Hepatocyte (in vitro differentiated cells): ENCODE measurements around the gene LRFN4. TPM values are rescaled to one million over a fixed set of nuclear protein-coding genes. Genes with fewer than 3 reads are reported as not detected.

Source experiments
- DNase-seq: peaks from one replicate; pipeline ENCODE4 v3.0.0-alpha.2; 2016; ENCODE audit warnings: low spot score
- H2AFZ ChIP-seq: fragments of 200-600 bp; sonication (generic); 2 replicates; pipeline ENCODE4 v1.6.0; 2016; ENCODE audit warnings: antibody characterized with exemption, mild to moderate bottlenecking
- H3K27ac ChIP-seq: fragments of 200-600 bp; sonication (generic); 2 replicates; pipeline ENCODE4 v1.5.1; 2016; ENCODE audit warnings: mild to moderate bottlenecking
- H3K27me3 ChIP-seq: fragments of 200-600 bp; sonication (generic); 2 replicates; pipeline ENCODE4 v1.6.1; 2016
- H3K36me3 ChIP-seq: fragments of 200-600 bp; sonication (generic); replicated peaks from 2 replicates; pipeline ENCODE4 v1.5.1; 2016; ENCODE audit warnings: low read depth; ENCODE audit not compliant: insufficient read depth
- H3K4me1 ChIP-seq: fragments of 200-600 bp; sonication (generic); 2 replicates; pipeline ENCODE4 v1.5.1; 2016; ENCODE audit warnings: mild to moderate bottlenecking, moderate library complexity; ENCODE audit not compliant: insufficient read depth
- H3K4me2 ChIP-seq: fragments of 200-600 bp; sonication (generic); 2 replicates; pipeline ENCODE4 v1.6.0; 2016
- H3K4me3 ChIP-seq: fragments of 200-600 bp; sonication (generic); 2 replicates; pipeline ENCODE4 v1.5.1; 2016; ENCODE audit warnings: mild to moderate bottlenecking
- H3K79me2 ChIP-seq: fragments of 200-600 bp; sonication (generic); 2 replicates; pipeline ENCODE4 v1.6.0; 2017; ENCODE audit warnings: mild to moderate bottlenecking
- H3K9me2 ChIP-seq: fragments of 200-600 bp; sonication (generic); replicated peaks from 2 replicates; pipeline ENCODE4 v1.6.0; 2017; ENCODE audit warnings: mild to moderate bottlenecking; ENCODE audit not compliant: insufficient read depth
- H3K9me3 ChIP-seq: fragments of 200-600 bp; sonication (generic); 2 replicates; pipeline ENCODE4 v1.5.1; 2016; ENCODE audit warnings: low read depth, mild to moderate bottlenecking
- H4K20me1 ChIP-seq: fragments of 200-600 bp; sonication (generic); 2 replicates; pipeline ENCODE4 v1.6.0; 2016; ENCODE audit warnings: mild to moderate bottlenecking; ENCODE audit not compliant: insufficient read depth, poor library complexity, severe bottlenecking
- EZH2 ChIP-seq: fragments of 200-600 bp; sonication (generic); IDR thresholded peaks from 2 replicates; pipeline ENCODE4 v1.6.1; 2016; ENCODE audit warnings: antibody characterized with exemption, mild to moderate bottlenecking, borderline replicate concordance
- EZH2phosphoT487 ChIP-seq: fragments of 200-600 bp; sonication (generic); IDR thresholded peaks from one replicate; pipeline ENCODE4 v1.6.1; 2018; ENCODE audit warnings: antibody characterized with exemption, mild to moderate bottlenecking, low read depth, moderate library complexity; ENCODE audit not compliant: unreplicated experiment, severe bottlenecking
- WGBS: methylation state at CpG from one replicate; pipeline ENCODE4 v1.1.6; 2016; ENCODE audit warnings: low lambda C conversion rate; ENCODE audit errors: missing lambda C conversion rate; 5-methylcytosine and 5-hydroxymethylcytosine counted together
- polyA plus RNA-seq: library from polyadenylated mRNA; unstranded; fragments of >200 nt; fragmentation: Nextera tagmentation; extraction: Ambion mirVana; gene quantifications from 2 replicates; pipeline ENCODE4 v1.2.1, GENCODE V29; 2016
- total RNA-seq: library from RNA; depleted of rRNA; stranded (reverse); fragments of >200 nt; gene quantifications from 2 replicates; pipeline ENCODE4 v1.2.3, GENCODE V29; 2014
- TF ChIP-seq, protein P1 (sequence below): fragments of 200-600 bp; sonication (generic); IDR thresholded peaks from 2 replicates; pipeline ENCODE4 v1.5.1; 2016; ENCODE audit warnings: antibody characterized with exemption, mild to moderate bottlenecking; ENCODE audit not compliant: poor library complexity

Gene LRFN4
- total and polyA plus RNA-seq, 2 experiments from 2014 or later, result 15.8 to 30.2 TPM

DNA sequence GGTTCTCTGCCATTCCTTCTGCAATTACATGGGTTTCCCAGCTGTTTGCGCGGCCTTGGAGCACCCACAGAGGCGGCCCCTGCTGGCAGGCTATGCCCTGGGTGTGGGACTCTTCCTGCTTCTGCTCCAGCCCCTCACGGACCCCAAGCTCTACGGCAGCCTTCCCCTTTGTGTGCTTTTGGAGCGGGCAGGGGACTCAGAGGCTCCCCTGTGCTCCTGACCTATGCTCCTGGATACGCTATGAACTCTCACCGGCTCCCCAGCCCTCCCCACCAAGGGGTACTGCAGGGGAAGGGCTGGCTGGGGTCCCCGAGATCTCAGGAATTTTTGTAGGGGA lies 11.0 kb upstream of the LRFN4 start:
- H3K9me2 ChIP-seq, result no peaks in the 10 kb centered on the region
- H3K27me3 ChIP-seq, result no peaks in the 10 kb centered on the region
- WGBS, result 93% methylated on average over 9 of the region's 9 CpGs
- no peak overlapping the region for H3K4me2 ChIP-seq
- no peak overlapping the region for H2AFZ ChIP-seq
- H3K4me3 ChIP-seq, result no peak overlapping the region
- H4K20me1 ChIP-seq, result peaks cover 6% of the 10 kb centered on the region
- no peak overlapping the region for H3K27ac ChIP-seq
- H3K9me3 ChIP-seq, result no peaks in the 10 kb centered on the region
- DNase-seq, result no peak
- H3K4me1 ChIP-seq, result peaks cover 16% of the 10 kb centered on the region
- TF ChIP-seq EZH2 (no peak), EZH2phosphoT487 (no peak)
- TF ChIP-seq, protein P1, sequence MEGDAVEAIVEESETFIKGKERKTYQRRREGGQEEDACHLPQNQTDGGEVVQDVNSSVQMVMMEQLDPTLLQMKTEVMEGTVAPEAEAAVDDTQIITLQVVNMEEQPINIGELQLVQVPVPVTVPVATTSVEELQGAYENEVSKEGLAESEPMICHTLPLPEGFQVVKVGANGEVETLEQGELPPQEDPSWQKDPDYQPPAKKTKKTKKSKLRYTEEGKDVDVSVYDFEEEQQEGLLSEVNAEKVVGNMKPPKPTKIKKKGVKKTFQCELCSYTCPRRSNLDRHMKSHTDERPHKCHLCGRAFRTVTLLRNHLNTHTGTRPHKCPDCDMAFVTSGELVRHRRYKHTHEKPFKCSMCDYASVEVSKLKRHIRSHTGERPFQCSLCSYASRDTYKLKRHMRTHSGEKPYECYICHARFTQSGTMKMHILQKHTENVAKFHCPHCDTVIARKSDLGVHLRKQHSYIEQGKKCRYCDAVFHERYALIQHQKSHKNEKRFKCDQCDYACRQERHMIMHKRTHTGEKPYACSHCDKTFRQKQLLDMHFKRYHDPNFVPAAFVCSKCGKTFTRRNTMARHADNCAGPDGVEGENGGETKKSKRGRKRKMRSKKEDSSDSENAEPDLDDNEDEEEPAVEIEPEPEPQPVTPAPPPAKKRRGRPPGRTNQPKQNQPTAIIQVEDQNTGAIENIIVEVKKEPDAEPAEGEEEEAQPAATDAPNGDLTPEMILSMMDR, result no peak
- no peaks in the 10 kb centered on the region for H3K36me3 ChIP-seq
- H3K79me2 ChIP-seq, result peaks cover 37% of the 10 kb centered on the region

DNA sequence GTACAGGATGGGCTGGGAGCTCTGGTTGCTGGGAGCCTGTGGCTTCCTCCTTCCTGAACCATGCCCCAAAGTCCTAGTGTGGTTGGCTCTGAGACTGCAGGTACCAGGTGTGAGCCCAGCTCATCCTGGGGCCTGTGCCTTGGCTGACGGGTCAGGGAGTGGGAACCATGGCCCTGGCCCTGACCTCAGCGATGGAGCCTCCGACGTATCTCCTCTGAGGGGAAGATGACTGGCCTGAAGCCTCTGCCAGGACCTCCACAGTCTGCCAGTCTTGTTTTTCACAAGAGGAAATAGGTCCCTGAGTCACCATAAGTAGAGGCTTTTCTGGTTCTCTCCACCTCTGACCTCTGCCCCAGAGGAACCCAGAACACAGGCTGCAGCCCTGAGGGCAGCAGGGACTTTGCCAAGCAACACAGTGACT lies 10.2 kb upstream of the LRFN4 start:
- 94% methylated on average over 4 of the region's 4 CpGs for whole genome bisulfite sequencing
- H4K20me1 ChIP-seq, result peaks cover 6% of the 10 kb centered on the region
- no peaks in the 10 kb centered on the region for H3K9me3 ChIP-seq
- no peaks in the 10 kb centered on the region for H3K9me2 ChIP-seq
- peaks cover 14% of the 10 kb centered on the region for H3K4me1 ChIP-seq
- no peak overlapping the region for H3K27ac ChIP-seq
- H3K36me3 ChIP-seq, result no peaks in the 10 kb centered on the region
- no peaks in the 10 kb centered on the region for H3K27me3 ChIP-seq
- no peak overlapping the region for H3K4me2 ChIP-seq
- H3K4me3 ChIP-seq, result no peak overlapping the region
- DNase-seq, result no peak
- no peak for TF ChIP-seq EZH2phosphoT487
- TF ChIP-seq EZH2, result no peak
- TF ChIP-seq, protein P1, result no peak
- no peak overlapping the region for H2AFZ ChIP-seq
- peaks cover 31% of the 10 kb centered on the region for H3K79me2 ChIP-seq

DNA sequence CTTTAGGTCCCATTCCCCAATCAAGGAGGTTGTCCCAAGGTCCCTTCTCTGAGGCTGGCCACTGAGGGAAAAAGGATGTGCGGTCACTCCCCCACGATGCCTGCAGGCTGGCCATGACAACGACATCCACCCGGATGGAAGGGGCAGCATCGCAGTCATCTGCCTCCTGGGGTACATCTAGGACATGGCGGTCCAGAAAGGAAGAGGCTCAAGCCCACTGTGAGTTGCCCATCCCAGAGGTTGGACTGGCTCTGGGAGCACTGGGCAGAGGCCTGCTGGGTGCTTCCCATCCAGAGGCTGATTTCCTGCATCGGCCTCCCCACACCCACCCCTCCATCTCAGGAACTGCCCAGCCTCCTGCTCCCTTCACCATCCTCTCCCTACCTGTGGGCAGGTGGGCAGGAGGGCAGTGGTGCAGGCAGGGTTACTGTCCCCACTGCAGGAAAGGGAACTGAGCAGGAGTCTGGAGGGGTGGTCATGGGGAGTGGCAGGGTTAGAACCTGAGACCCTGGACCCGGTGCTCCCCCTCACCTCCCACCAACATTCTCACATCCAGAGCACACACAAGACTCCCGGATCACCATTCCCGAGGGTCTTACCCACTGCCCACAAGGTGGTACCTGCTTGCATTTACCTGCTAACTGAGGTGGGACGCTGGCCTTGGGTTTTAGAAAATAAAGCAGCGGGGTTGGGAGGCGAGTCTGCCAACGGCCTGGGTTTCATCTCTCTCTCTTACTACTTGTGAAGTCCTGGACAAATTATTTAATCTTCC lies 9.2 kb upstream of the LRFN4 start:
- no peak overlapping the region for H3K4me2 ChIP-seq
- H3K27ac ChIP-seq, result no peak overlapping the region
- TF ChIP-seq EZH2phosphoT487 (no peak), EZH2 (no peak)
- TF ChIP-seq, protein P1, result no peak
- H3K9me3 ChIP-seq, result no peaks in the 10 kb centered on the region
- H3K4me1 ChIP-seq, result peaks cover 7% of the 10 kb centered on the region
- H3K27me3 ChIP-seq, result no peaks in the 10 kb centered on the region
- 95% methylated on average over 14 of the region's 14 CpGs for WGBS
- H3K79me2 ChIP-seq, result peaks cover 21% of the 10 kb centered on the region
- no peaks in the 10 kb centered on the region for H4K20me1 ChIP-seq
- DNase-seq, result no peak
- H3K4me3 ChIP-seq, result no peak overlapping the region
- no peak overlapping the region for H2AFZ ChIP-seq
- H3K36me3 ChIP-seq, result no peaks in the 10 kb centered on the region
- H3K9me2 ChIP-seq, result no peaks in the 10 kb centered on the region
